OCI-LY1 (cell line): ENCODE measurements around the gene PKDCC.

Experiments
- H2AFZ ChIP-seq: fragments of 200-600 bp; sonication (generic), shearing (Covaris generic); 2 replicates; pipeline ENCODE4 v1.6.0; 2014; ENCODE audit warnings: antibody characterized with exemption, mild to moderate bottlenecking, low read length
- H3F3A ChIP-seq: fragments of 200-600 bp; sonication (generic), shearing (Covaris generic); 2 replicates; pipeline ENCODE4 v1.6.0; 2014; ENCODE audit warnings: mild to moderate bottlenecking, antibody characterized with exemption, low read length, moderate library complexity; ENCODE audit not compliant: insufficient read depth
- H3K27ac ChIP-seq: fragments of 200-600 bp; sonication (generic); 2 replicates; pipeline ENCODE4 v1.5.1; 2014; ENCODE audit warnings: low read length, mixed run types, mild to moderate bottlenecking, low read depth; ENCODE audit not compliant: poor library complexity, severe bottlenecking
- H3K27me3 ChIP-seq: fragments of 200-600 bp; sonication (generic); 2 replicates; pipeline ENCODE4 v1.6.0; 2014; ENCODE audit warnings: antibody characterized with exemption, mild to moderate bottlenecking, low read length, moderate library complexity; ENCODE audit not compliant: insufficient read depth
- H3K36me3 ChIP-seq: fragments of 200-600 bp; sonication (generic); 2 replicates; pipeline ENCODE4 v1.6.1; 2014; ENCODE audit warnings: mild to moderate bottlenecking, antibody characterized with exemption, low read length, moderate library complexity, mixed read lengths; ENCODE audit not compliant: insufficient read depth
- H3K4me1 ChIP-seq: fragments of 200-600 bp; sonication (generic); 2 replicates; pipeline ENCODE4 v1.5.1; 2014; ENCODE audit warnings: mild to moderate bottlenecking, low read length, moderate library complexity; ENCODE audit not compliant: insufficient read depth, severe bottlenecking
- H3K4me2 ChIP-seq: fragments of 200-600 bp; sonication (generic), shearing (Covaris generic); 2 replicates; pipeline ENCODE4 v1.6.1; 2014; ENCODE audit warnings: low read length
- H3K4me3 ChIP-seq: fragments of 200-600 bp; sonication (generic); 2 replicates; pipeline ENCODE4 v1.5.1; 2014; ENCODE audit warnings: low read length, low read depth, mild to moderate bottlenecking, mixed read lengths; ENCODE audit not compliant: poor library complexity, severe bottlenecking
- H3K79me2 ChIP-seq: fragments of 200-600 bp; shearing (Covaris generic); 2 replicates; pipeline ENCODE4 v1.6.1; 2016; ENCODE audit warnings: mixed run types, low read length, mixed read lengths; ENCODE audit not compliant: insufficient read depth
- H3K9ac ChIP-seq: fragments of 200-600 bp; sonication (generic), shearing (Covaris generic); 2 replicates; pipeline ENCODE4 v1.6.1; 2014; ENCODE audit warnings: mild to moderate bottlenecking, low read length, mixed read lengths
- H3K9me2 ChIP-seq: fragments of 200-600 bp; sonication (generic), shearing (Covaris generic); 2 replicates; pipeline ENCODE4 v1.6.1; 2014; ENCODE audit warnings: low read depth, mild to moderate bottlenecking, low read length, mixed read lengths
- H3K9me3 ChIP-seq: fragments of 200-600 bp; shearing (Covaris generic); 2 replicates; pipeline ENCODE4 v1.6.1; 2014; ENCODE audit warnings: low read length, mixed read lengths
- H4K20me1 ChIP-seq: fragments of 200-600 bp; sonication (generic), shearing (Covaris generic); 2 replicates; pipeline ENCODE4 v1.6.0; 2016; ENCODE audit warnings: mild to moderate bottlenecking, low read length; ENCODE audit not compliant: insufficient read depth
- EZH2 ChIP-seq: fragments of 200-600 bp; sonication (generic), shearing (Covaris generic); IDR thresholded peaks from 2 replicates; pipeline ENCODE4 v1.8.0; 2017; ENCODE audit warnings: borderline replicate concordance, mixed run types, mild to moderate bottlenecking, antibody characterized with exemption, low read length, moderate library complexity, mixed read lengths
- TF ChIP-seq, protein P1 (sequence below): fragments of 200-600 bp; sonication (generic), shearing (Covaris generic); IDR thresholded peaks from 2 replicates; pipeline ENCODE4 v1.5.1; 2017; ENCODE audit warnings: mild to moderate bottlenecking, antibody characterized with exemption, low read length, moderate library complexity, mixed read lengths

PKDCC gene

DNA sequence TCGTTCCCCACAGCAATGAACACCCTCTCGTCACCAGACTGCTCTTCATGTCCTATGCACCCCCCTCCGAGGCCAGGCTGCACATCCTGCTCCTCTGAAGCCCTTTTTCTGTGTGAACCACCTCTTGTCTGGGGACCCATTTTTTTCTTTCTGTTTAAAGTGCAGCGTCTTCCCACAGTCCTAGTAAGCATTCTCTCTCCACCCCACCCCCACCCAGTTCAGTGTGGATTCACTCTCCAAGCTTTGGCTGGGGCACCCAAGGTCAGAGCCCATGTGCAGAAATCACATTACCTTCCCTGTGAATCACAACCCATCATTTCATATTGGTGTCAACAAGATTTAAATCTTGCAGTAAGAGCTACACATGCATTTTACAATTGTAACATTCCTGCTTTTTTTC lies 26.4 kb upstream of the PKDCC start:
- no peak overlapping the region for H2AFZ ChIP-seq
- no peak overlapping the region for H3K4me2 ChIP-seq

DNA sequence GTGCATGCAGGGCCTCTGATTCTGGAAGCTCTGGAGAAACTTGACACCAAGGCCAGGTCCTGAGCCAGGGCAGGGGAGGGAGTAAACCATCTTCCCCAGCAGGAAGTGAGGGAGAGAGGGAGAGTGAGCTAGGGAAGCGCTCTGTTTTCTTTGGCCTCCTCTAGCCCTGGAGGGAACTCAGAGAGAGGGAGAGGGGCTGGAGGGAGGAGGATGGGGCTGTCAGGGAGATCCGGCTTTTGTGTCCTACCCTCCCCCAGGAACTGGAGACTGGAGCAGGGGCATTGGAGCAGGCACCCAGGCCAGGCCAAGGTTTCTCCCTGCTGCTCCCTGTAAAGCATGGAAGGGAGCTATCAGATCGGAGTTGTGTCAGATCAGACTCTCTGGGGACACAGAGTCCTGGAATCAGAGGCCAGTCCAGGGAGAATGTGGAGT lies 22.7 kb upstream of the PKDCC start:
- H4K20me1 ChIP-seq: no peaks in the 10 kb centered on the region
- no peaks in the 10 kb centered on the region for H3K4me1 ChIP-seq
- H3K9ac ChIP-seq: no peak overlapping the region
- no peak overlapping the region for H3K4me3 ChIP-seq
- H3K36me3 ChIP-seq: no peaks in the 10 kb centered on the region
- no peak overlapping the region for H3K4me2 ChIP-seq
- no peaks in the 10 kb centered on the region for H3K27me3 ChIP-seq
- no peaks in the 10 kb centered on the region for H3F3A ChIP-seq
- TF ChIP-seq, protein P1, sequence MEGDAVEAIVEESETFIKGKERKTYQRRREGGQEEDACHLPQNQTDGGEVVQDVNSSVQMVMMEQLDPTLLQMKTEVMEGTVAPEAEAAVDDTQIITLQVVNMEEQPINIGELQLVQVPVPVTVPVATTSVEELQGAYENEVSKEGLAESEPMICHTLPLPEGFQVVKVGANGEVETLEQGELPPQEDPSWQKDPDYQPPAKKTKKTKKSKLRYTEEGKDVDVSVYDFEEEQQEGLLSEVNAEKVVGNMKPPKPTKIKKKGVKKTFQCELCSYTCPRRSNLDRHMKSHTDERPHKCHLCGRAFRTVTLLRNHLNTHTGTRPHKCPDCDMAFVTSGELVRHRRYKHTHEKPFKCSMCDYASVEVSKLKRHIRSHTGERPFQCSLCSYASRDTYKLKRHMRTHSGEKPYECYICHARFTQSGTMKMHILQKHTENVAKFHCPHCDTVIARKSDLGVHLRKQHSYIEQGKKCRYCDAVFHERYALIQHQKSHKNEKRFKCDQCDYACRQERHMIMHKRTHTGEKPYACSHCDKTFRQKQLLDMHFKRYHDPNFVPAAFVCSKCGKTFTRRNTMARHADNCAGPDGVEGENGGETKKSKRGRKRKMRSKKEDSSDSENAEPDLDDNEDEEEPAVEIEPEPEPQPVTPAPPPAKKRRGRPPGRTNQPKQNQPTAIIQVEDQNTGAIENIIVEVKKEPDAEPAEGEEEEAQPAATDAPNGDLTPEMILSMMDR: no peak
- TF ChIP-seq EZH2: no peak
- no peak overlapping the region for H2AFZ ChIP-seq
- no peaks in the 10 kb centered on the region for H3K79me2 ChIP-seq
- H3K9me2 ChIP-seq: no peaks in the 10 kb centered on the region
- H3K27ac ChIP-seq: no peak overlapping the region
- H3K9me3 ChIP-seq: no peaks in the 10 kb centered on the region

More for the DNA sequence above, 26.4 kb upstream of the PKDCC start:
- Histone ChIP-seq H3K27ac (no peak overlapping the region), H3F3A (no peaks in the 10 kb centered on the region), H3K4me1 (no peaks in the 10 kb centered on the region), H3K9me2 (no peaks in the 10 kb centered on the region), H3K36me3 (no peaks in the 10 kb centered on the region), H3K9me3 (no peaks in the 10 kb centered on the region), H3K79me2 (no peaks in the 10 kb centered on the region), H3K4me3 (no peak overlapping the region), H4K20me1 (no peaks in the 10 kb centered on the region), H3K27me3 (no peaks in the 10 kb centered on the region), H3K9ac (no peak overlapping the region)
- TF ChIP-seq EZH2: no peak
- TF ChIP-seq, protein P1: no peak

DNA sequence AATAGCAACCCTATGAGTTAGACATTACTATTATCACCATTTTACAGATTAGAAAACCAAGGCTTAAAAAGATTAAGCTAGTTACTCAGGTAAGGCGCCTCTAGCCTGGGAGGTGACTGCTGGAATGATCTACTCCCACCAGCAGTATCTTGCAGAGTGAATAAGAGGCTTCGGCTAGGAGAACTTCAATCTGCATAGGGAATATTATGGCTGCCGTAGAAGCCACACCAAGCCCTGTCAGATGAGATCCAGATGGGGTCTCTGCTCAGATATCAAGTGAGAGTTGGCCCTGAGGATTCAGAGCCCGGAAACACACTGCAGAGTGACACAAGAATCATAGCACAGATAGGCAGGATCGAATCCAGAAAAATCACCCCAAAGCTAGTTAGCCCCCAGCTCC lies 21.5 kb upstream of the PKDCC start:
- H3K4me2 ChIP-seq: no peak overlapping the region
- H3K9ac ChIP-seq: no peak overlapping the region
- no peak overlapping the region for H3K27ac ChIP-seq
- no peak overlapping the region for H2AFZ ChIP-seq
- H3K4me3 ChIP-seq: no peak overlapping the region
- TF ChIP-seq, protein P1: no peak
- no peak for TF ChIP-seq EZH2
- H3K36me3 ChIP-seq: no peaks in the 10 kb centered on the region
- no peaks in the 10 kb centered on the region for H3K27me3 ChIP-seq
- no peaks in the 10 kb centered on the region for H3K9me3 ChIP-seq
- no peaks in the 10 kb centered on the region for H3K9me2 ChIP-seq
- H3K4me1 ChIP-seq: no peaks in the 10 kb centered on the region
- H3F3A ChIP-seq: no peaks in the 10 kb centered on the region
- no peaks in the 10 kb centered on the region for H4K20me1 ChIP-seq
- no peaks in the 10 kb centered on the region for H3K79me2 ChIP-seq
